Tracheal epithelial cell (primary cell): ENCODE data around the gene RGL3. TPM values are rescaled to one million over a fixed set of nuclear protein-coding genes. Genes with fewer than 3 reads are reported as not detected.

Experiments
- total RNA-seq: library from RNA; depleted of rRNA; stranded (reverse); fragments of >200 nt; gene quantifications from 2 replicates; pipeline ENCODE4 v1.2.1, GENCODE V29; 2014

The RGL3 gene, protein sequence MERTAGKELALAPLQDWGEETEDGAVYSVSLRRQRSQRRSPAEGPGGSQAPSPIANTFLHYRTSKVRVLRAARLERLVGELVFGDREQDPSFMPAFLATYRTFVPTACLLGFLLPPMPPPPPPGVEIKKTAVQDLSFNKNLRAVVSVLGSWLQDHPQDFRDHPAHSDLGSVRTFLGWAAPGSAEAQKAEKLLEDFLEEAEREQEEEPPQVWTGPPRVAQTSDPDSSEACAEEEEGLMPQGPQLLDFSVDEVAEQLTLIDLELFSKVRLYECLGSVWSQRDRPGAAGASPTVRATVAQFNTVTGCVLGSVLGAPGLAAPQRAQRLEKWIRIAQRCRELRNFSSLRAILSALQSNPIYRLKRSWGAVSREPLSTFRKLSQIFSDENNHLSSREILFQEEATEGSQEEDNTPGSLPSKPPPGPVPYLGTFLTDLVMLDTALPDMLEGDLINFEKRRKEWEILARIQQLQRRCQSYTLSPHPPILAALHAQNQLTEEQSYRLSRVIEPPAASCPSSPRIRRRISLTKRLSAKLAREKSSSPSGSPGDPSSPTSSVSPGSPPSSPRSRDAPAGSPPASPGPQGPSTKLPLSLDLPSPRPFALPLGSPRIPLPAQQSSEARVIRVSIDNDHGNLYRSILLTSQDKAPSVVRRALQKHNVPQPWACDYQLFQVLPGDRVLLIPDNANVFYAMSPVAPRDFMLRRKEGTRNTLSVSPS
- total RNA-seq = 1.4 TPM in 1 of 2 replicates, not detected in the other

DNA sequence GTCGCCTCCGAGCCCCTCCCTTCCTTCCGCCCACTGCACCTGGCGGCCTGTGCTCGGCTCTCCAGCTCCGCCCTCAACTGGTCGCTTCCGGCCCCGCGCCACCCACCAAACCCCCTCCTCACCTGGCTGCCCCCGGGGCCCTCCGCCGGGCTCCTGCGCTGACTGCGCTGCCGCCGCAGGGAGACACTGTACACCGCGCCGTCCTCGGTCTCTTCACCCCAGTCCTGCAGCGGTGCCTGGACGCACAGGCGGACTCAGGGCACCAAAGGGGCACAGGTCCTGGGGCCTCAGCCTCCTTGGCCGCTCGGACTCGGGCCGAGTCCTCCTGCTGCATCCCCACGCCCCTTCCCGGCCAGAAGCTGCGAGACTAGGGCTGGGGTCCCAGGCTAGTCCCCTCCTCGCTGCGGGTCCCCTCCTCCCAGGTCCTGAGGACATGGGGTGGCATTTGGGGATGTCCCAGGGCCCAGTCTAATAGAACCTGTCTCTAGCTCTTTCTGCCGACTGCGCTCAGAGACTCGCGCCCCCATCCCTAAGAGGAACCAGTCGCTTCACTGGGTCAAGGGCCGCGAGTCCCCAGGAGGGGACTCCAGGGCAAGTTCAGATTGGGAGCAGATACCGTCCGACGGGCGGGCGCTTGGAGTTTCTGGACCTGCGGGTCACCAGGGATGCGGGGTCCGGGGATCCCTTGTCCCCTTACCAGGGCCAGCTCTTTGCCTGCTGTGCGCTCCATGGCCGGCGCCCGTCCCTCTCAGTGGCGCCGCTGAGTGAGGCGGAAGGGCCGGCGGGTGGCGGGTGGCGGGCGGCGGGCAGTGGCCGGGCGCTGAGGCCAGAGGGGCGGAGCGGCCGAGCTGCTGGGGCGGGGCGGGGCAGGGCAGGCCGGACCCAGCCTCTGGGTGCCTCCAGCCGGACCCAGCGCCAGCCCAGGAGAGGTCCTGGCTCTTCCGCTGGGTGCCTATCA, at the start of gene RGL3:
Gene RGL3 (minus strand): TSS at position 766 of the 958 bp plus-strand sequence. CDS start 36 bp downstream, at position 730.

DNA sequence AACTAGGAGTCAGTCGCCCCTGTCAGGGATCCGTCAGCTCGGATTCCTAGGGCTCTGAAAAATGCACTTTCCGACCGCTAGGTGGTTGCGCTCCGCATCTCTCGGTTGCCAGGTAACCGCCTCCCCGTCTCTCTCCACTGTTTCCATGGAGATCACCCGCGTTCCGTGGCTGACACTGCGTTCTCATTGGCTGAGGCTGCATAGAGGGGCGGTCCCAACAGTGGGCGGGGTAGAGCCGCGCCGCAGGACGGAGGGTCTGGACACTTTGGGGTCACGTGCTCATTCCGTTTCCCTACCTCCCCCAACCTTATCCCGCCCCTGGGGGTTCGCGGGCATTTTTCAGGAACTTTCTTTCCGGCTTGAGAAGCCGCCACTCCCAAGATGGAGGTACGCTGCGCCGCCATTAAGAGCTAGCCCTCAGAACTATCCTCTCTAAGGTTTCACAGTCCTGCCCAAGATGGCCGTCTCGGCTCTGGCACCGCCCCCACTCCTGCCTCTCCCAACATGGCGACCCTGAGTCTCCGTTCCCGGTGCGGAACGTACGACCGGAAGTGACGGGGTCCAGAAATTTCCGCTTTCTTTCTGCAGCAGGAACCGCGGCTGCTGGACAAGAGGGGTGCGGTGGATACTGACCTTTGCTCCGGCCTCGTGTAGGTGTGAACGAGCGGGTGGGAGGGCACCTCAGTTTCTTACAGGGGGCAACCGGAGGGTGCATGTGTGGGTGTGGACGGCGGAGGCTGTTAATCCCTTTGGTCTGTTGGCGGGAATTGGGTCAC, 16.1 kb upstream of the RGL3 start, which contains the start of the genes ODAD3 and PRKCSH:
Gene ODAD3 (minus strand): TSS at position 65 of the 776 bp plus-strand sequence. CDS start 105 bp downstream, outside the sequence.
Gene PRKCSH (plus strand): TSS at position 579 of the 776 bp plus-strand sequence. CDS start 483 bp downstream, outside the sequence.

DNA sequence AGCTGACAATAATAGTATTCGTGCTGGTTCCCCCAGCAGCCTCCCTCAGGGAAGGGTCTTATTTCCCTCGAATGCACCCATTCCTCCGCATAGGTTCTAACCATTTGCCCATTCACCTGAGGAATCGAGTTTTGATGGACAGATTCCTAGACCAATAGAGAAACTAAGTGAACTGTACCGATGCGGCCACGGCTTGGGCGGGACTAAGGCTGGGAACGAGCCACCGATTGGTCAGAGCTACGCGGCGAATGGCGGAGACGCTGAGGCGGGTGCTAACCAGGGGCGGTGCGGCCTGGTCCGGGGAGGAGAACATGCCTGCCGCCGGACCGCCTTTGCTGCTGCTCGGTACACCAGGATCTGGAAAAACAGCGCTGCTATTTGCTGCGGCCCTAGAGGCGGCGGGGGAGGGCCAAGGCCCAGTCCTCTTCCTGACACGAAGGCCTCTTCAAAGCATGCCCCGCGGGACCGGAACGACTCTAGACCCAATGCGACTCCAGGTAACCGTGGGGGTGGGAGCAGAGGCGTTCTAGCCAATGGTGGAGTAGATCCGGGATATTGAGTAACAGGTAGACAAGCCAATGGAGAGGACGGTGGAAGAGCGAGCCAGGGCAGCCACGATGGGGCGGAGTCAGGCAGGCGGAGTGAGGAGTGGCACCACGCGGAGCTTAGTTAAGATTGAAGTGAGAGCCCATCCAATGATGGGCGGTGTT, 44.5 kb downstream of the RGL3 start, which contains the start of gene SWSAP1:
Gene SWSAP1 (plus strand): TSS at position 234 of the 710 bp plus-strand sequence. CDS start 15 bp downstream, at position 249.

DNA sequence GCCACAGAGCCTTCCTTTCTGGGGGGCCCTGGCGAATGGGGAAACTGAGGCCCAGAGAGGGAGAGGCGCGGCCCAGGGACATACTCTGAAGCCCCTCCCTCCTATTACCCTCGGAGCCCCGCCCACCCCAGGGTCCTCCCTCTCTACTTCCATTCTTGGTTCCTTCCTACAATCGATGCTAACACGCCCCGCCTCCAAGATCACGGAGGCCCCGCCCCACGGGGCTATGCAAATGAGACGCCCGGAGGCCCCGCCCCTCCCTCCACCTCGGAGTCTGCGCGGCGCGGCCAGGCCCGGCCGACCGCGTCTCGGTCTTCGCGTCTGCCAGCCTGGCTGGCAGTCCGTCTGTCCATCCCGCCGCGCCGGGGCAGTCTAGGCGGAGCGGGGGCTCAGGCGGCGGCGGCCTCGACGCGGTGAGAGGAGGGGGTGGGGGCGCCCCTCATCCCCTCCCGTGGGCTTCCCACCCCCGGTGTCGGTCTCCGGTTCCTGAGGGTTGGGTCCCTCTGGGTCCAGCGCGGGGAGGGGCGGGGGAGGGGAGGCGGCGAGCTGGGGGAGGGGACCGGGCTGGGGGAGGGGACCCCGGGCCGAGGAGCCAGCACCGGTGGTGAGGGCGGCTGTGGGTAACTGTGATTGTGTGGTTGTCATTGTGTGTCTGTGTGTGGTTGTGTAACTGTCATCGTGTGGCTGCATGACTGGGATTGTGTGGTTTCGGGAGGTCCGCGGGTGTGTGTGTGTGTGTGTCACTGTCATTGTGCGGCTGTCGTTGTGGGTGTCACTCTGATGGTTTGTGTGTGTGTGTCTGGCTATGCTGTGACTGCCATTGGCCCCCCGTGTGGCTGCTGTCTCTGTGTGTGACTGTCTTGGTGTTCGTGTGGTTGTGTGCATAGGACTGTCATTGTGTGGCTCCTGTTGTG, 63.7 kb downstream of the RGL3 start, which contains the start of gene PLPPR2:
Gene PLPPR2 (plus strand): TSS at position 273 of the 914 bp plus-strand sequence. CDS start 2,242 bp downstream, outside the sequence.

DNA sequence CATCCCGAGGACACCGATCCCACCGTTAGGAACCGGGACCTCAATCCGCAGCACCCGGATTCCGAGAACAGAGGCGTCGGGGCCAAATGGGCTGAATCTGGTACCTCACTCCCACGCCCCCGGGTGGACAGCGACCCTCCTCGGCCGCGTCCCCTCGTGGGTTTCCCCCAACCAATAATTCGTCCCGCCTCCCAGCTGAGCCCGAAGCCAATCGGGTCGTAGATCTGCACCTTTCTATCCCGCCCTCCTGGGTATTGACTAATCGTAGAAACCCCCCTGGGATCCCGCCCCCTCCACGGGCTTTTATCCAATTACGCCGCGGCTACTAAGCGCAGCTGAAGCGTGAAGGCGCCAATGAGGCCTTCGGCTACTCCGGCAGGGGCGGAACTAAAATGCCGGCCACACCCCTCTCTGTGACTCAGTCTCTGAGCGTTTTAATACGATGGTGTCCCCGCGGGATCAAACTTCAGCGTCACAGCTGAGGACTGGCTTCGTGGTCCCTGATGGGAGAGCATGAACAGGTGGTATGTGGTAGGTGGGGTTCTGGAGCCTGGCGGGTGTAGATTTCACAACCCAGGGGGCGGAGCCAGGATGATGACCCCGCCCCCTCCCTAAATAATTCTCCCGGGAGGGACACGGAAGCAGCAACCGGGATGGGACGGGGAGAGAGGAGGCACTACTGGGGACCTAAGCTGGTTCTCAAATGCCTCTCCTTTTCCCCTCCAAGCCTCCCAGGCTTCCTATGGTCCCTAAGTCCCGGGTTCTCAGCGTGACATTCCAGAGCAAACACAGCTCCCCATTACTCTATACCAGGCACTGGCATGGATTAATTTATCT, 72.8 kb downstream of the RGL3 start, which contains the start of the genes CCDC159 and TMEM205:
Gene CCDC159 (plus strand): TSS at position 416 of the 837 bp plus-strand sequence. CDS start 88 bp downstream, at position 504.
Gene TMEM205 (minus strand): TSS at position 165 of the 837 bp plus-strand sequence. CDS start 649 bp downstream, outside the sequence.

Other genes starting within 250 kb of the RGL3 start
- 13.0 and 21.7 TPM in 2 replicates for gene KANK2, start 221.8 kb downstream of the RGL3 start, total RNA-seq
- gene ANGPTL8, start 179.7 kb downstream of the RGL3 start, total RNA-seq = not detected in 2 replicates
- gene DOCK6, start 156.8 kb downstream of the RGL3 start, total RNA-seq = 16.4 and 16.6 TPM in 2 replicates
- not detected in 2 replicates for gene TSPAN16, start 123.2 kb downstream of the RGL3 start, total RNA-seq
- 38.8 and 42.9 TPM in 2 replicates for gene RAB3D, start 79.7 kb downstream of the RGL3 start, total RNA-seq
- gene TMEM205, start 73.0 kb downstream of the RGL3 start, total RNA-seq = 128 and 178 TPM in 2 replicates
- 6.7 and 8.1 TPM in 2 replicates for gene CCDC159, start 72.8 kb downstream of the RGL3 start, total RNA-seq
- 4.1 and 5.3 TPM in 2 replicates for gene PLPPR2, start 63.9 kb downstream of the RGL3 start, total RNA-seq
- gene SWSAP1, start 44.6 kb downstream of the RGL3 start, total RNA-seq = 0.21 and 0.72 TPM in 2 replicates
- 0.85 and 0.96 TPM in 2 replicates for gene EPOR, start 35.0 kb downstream of the RGL3 start, total RNA-seq
- gene ODAD3, start 15.8 kb upstream of the RGL3 start, total RNA-seq = under 0.01 TPM in 1 of 2 replicates, not detected in the other
- 107 TPM in 2 replicates for gene PRKCSH, start 16.3 kb upstream of the RGL3 start, total RNA-seq
- gene ELAVL3, start 61.7 kb upstream of the RGL3 start, total RNA-seq = not detected in 2 replicates
- gene ZNF653, start 86.5 kb upstream of the RGL3 start, total RNA-seq = 6.6 and 11.1 TPM in 2 replicates
- 41.2 and 71.0 TPM in 2 replicates for gene ECSIT, start 109.8 kb upstream of the RGL3 start, total RNA-seq
- 1.7 TPM in 1 of 2 replicates, not detected in the other for gene CNN1, start 119.5 kb upstream of the RGL3 start, total RNA-seq
- 27.1 and 28.9 TPM in 2 replicates for gene ELOF1, start 139.9 kb upstream of the RGL3 start, total RNA-seq
- gene ACP5, start 158.3 kb upstream of the RGL3 start, total RNA-seq = 46.7 and 66.5 TPM in 2 replicates
- 22.6 and 24.6 TPM in 2 replicates for gene ZNF627, start 178.2 kb upstream of the RGL3 start, total RNA-seq